B cell (primary cell): ENCODE measurements around the gene MRPL54. TPM values are rescaled to one million over a fixed set of nuclear protein-coding genes. Genes with fewer than 3 reads are reported as not detected.

ENCODE experiments used
- ATAC-seq: fragments of 200-7000 bp; cut with Tn5 transposase; one replicate; pipeline ENCODE4 v1.10.0; 2021; ENCODE audit warnings: low read depth, mild to moderate bottlenecking, moderate number of reproducible peaks, moderate library complexity
- CTCF ChIA-PET: fragments of 350-600 bp; sonication (Branson Sonifier 250); formaldehyde crosslinking; loops from one replicate; lab custom pipeline; 2021; ENCODE audit warnings: antibody characterized with exemption, inconsistent platforms; lab: Charles Lee
- POLR2A ChIA-PET: fragments of 350-600 bp; sonication (Branson Sonifier 250); formaldehyde crosslinking; loops from one replicate; lab custom pipeline; 2021; ENCODE audit warnings: antibody characterized with exemption; lab: Charles Lee
- DNase-seq: peaks from one replicate; pipeline ENCODE4 v3.0.0; 2013
- H2AFZ ChIP-seq: 2 replicates; pipeline ENCODE4 v1.6.1; 2012; ENCODE audit warnings: mild to moderate bottlenecking, low read depth, low read length; ENCODE audit not compliant: insufficient read depth, poor library complexity, severe bottlenecking
- H3K27ac ChIP-seq, 2 donors: 1 replicate in 1 of 2; 2 replicates in 1 of 2; pipeline ENCODE4 v1.5.1; 2012 to 2013; ENCODE audit warnings: low read length in 2 of 2, mild to moderate bottlenecking in 2 of 2, moderate library complexity in 1 of 2
- H3K27me3 ChIP-seq, 4 experiments: fragments of 200-600 bp in 1 of 4; sonication (generic) in 1 of 4; replicated peaks in 1 of 4; 1 replicate in 2 of 4; 2 replicates in 2 of 4; pipeline versions ENCODE4 v1.6.1 to v1.7.0; 2013 to 2016; ENCODE audit warnings: low read length in 3 of 4, mild to moderate bottlenecking in 2 of 4, mixed read lengths in 1 of 4, moderate library complexity in 1 of 4; ENCODE audit not compliant: insufficient read depth in 4 of 4, control insufficient read depth in 3 of 4; ENCODE audit errors: control extremely low read depth in 1 of 4
- H3K36me3 ChIP-seq, 2 experiments: replicated peaks in 1 of 2; 1 replicate in 1 of 2; 2 replicates in 1 of 2; pipeline versions ENCODE4 v1.6.1 to v1.7.1; 2013; ENCODE audit warnings: low read length in 1 of 2; ENCODE audit not compliant: insufficient read depth in 2 of 2, control insufficient read depth in 1 of 2; ENCODE audit errors: control extremely low read depth in 1 of 2, extremely low read depth in 1 of 2
- H3K4me1 ChIP-seq, 2 donors: fragments of 200-600 bp in 1 of 2; sonication (generic) in 1 of 2; 1 replicate in 1 of 2; 2 replicates in 1 of 2; pipeline versions ENCODE4 v1.5.1 to v1.6.1; 2013 to 2017; ENCODE audit warnings: low read length in 2 of 2; ENCODE audit not compliant: control insufficient read depth in 2 of 2, insufficient read depth in 2 of 2
- H3K4me2 ChIP-seq: replicated peaks from 2 replicates; pipeline ENCODE3; 2012; ENCODE audit warnings: mild to moderate bottlenecking, low read depth, low read length; ENCODE audit not compliant: poor library complexity, severe bottlenecking
- H3K4me3 ChIP-seq, 5 experiments: fragments of 200-600 bp in 1 of 5; sonication (generic) in 1 of 5; 1 replicate in 3 of 5; 2 replicates in 2 of 5; pipeline versions ENCODE4 v1.5.1 to v1.7.0; 2011 to 2016; ENCODE audit warnings: low read length in 4 of 5, mild to moderate bottlenecking in 4 of 5, low read depth in 2 of 5, control low read depth in 1 of 5, moderate library complexity in 1 of 5; ENCODE audit not compliant: insufficient read depth in 1 of 5; ENCODE audit errors: control extremely low read depth in 1 of 5, extremely low read depth in 1 of 5
- H3K79me2 ChIP-seq: fragments of 200-600 bp; sonication (generic); one replicate; pipeline ENCODE4 v1.6.0; 2016; ENCODE audit warnings: low read length; ENCODE audit not compliant: control insufficient read depth, insufficient read depth
- H3K9ac ChIP-seq: fragments of 200-600 bp; sonication (generic); 2 replicates; pipeline ENCODE4 v1.6.1; 2017; ENCODE audit warnings: mild to moderate bottlenecking, low read length, moderate library complexity
- H3K9me3 ChIP-seq, 3 donors: one replicate each; pipeline versions ENCODE4 v1.6.1 to v1.7.1; 2013; ENCODE audit warnings: low read length in 2 of 3; ENCODE audit not compliant: control insufficient read depth in 2 of 3, insufficient read depth in 1 of 3; ENCODE audit errors: control extremely low read depth in 1 of 3
- H4K20me1 ChIP-seq: 2 replicates; pipeline ENCODE4 v1.6.0; 2012; ENCODE audit warnings: mild to moderate bottlenecking, low read length; ENCODE audit not compliant: insufficient read depth, control insufficient read depth, poor library complexity, severe bottlenecking
- H3K27ac Mint-ChIP-seq: one replicate; pipeline ENCODE4 v1.8.0; 2021; ENCODE audit warnings: mixed read lengths
- H3K27me3 Mint-ChIP-seq: one replicate; pipeline ENCODE4 v1.8.0; 2021; ENCODE audit warnings: mixed read lengths
- H3K4me1 Mint-ChIP-seq: one replicate; pipeline ENCODE4 v1.8.0; 2021; ENCODE audit warnings: mixed read lengths
- H3K4me3 Mint-ChIP-seq: one replicate; pipeline ENCODE4 v1.8.0; 2021; ENCODE audit warnings: mixed read lengths
- H3K9me3 Mint-ChIP-seq: one replicate; pipeline ENCODE4 v1.8.0; 2022; ENCODE audit warnings: mixed read lengths; ENCODE audit not compliant: insufficient read depth
- EZH2 ChIP-seq: IDR thresholded peaks from 2 replicates; pipeline ENCODE4 v1.6.1; 2012; ENCODE audit warnings: borderline replicate concordance, low read depth, mild to moderate bottlenecking, moderate library complexity, low read length; ENCODE audit not compliant: insufficient read depth, poor library complexity, severe bottlenecking
- WGBS: methylation state at CpG from one replicate; pipeline ENCODE4 v1.1.5; 2013; ENCODE audit warnings: missing lambda C conversion rate; ENCODE audit not compliant: insufficient coverage; 5-methylcytosine and 5-hydroxymethylcytosine counted together
- intact Hi-C: fragments of 100-400 bp; cut with micrococcal nuclease; formaldehyde crosslinking; loops from one replicate; pipeline ENCODE4 v1.10.0; 2022
- polyA plus RNA-seq: library from polyadenylated mRNA; depleted of rRNA; stranded (reverse); fragments of >200 nt; gene quantifications from 2 replicates; pipeline ENCODE4 v1.2.3, GENCODE V29; 2012
- total RNA-seq, 2 donors: library from RNA; stranded (reverse); fragments of 120-200 nt in 1 of 2; gene quantifications; 1 replicate in 1 of 2; 2 replicates in 1 of 2; pipeline versions ENCODE4 v1.2.3 to v1.2.4, GENCODE V29; 2013 to 2022
- TF ChIP-seq, protein P1 (sequence below): fragments of 200-600 bp; IDR thresholded peaks from one replicate; pipeline ENCODE4 v1.8.0; 2022; ENCODE audit warnings: antibody characterized with exemption, mild to moderate bottlenecking

The MRPL54 gene
- total and polyA plus RNA-seq, 2 donors (not counting 1 experiment from before 2014, with no cell fraction given) = 54.3 to 75.1 TPM

DNA sequence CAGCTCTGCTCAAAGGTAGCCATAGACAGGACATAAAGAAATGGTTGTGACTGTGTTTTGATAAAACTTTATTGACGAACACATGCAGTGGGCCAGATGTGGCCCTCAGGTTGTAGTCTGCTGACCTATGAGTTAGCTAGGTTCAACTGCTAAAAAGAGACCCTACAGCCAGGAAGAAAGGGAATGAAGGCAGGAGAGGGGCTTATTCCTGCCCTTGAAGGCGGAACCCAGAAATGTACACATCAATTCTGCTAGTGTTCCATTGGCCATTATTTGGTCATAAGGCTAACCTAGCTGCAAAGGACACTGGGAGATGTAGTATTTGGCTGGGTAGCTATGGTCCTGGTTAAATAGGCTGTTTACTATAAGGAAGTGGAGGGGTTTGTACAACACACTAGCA lies 19.0 kb upstream of the MRPL54 start:
- Histone ChIP-seq H3K4me3 (no peak overlapping the region), H3K4me1 (no peaks in the 10 kb centered on the region), H3K27ac (no peak overlapping the region), H3K79me2 (no peaks in the 10 kb centered on the region), H3K9ac (no peak overlapping the region), H3K27me3 (no peaks in the 10 kb centered on the region), H3K4me2 (no peak overlapping the region), H3K9me3 (no peaks in the 10 kb centered on the region), H3K36me3 (no peaks in the 10 kb centered on the region), H2AFZ (no peak overlapping the region), H4K20me1 (no peaks in the 10 kb centered on the region)
- intact Hi-C loops = no loop called here
- no peak overlapping the region for H3K4me3 Mint-ChIP-seq
- TF ChIP-seq, protein P1, sequence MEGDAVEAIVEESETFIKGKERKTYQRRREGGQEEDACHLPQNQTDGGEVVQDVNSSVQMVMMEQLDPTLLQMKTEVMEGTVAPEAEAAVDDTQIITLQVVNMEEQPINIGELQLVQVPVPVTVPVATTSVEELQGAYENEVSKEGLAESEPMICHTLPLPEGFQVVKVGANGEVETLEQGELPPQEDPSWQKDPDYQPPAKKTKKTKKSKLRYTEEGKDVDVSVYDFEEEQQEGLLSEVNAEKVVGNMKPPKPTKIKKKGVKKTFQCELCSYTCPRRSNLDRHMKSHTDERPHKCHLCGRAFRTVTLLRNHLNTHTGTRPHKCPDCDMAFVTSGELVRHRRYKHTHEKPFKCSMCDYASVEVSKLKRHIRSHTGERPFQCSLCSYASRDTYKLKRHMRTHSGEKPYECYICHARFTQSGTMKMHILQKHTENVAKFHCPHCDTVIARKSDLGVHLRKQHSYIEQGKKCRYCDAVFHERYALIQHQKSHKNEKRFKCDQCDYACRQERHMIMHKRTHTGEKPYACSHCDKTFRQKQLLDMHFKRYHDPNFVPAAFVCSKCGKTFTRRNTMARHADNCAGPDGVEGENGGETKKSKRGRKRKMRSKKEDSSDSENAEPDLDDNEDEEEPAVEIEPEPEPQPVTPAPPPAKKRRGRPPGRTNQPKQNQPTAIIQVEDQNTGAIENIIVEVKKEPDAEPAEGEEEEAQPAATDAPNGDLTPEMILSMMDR = no peak
- no peak for TF ChIP-seq EZH2
- ChIA-PET POLR2A (interaction anchor here (0.6 kb wide), 1 partner anchor 10 kb away, joined by 5 read pairs; no protein-coding TSS in a partner anchor), CTCF (no interaction called here)
- H3K4me1 Mint-ChIP-seq = no peaks in the 10 kb centered on the region
- H3K9me3 Mint-ChIP-seq = no peaks in the 10 kb centered on the region
- WGBS = 88% methylated on average over 1 of the region's 2 CpGs
- H3K27ac Mint-ChIP-seq = no peak overlapping the region
- H3K27me3 Mint-ChIP-seq = no peaks in the 10 kb centered on the region
- peak; percentile 24 for ATAC-seq
- no peak for DNase-seq

- no peak for DNase-seq
- Histone ChIP-seq H3K4me2 (no peak overlapping the region), H3K27ac (no peak overlapping the region), H3K4me1 (no peaks in the 10 kb centered on the region), H3K79me2 (no peaks in the 10 kb centered on the region), H3K4me3 (no peak overlapping the region), H3K9ac (no peak overlapping the region), H3K36me3 (peaks cover 1 to 10% of the 10 kb centered on the region in 2 experiments), H2AFZ (no peak overlapping the region), H3K27me3 (no peaks in the 10 kb centered on the region), H4K20me1 (peaks cover 6% of the 10 kb centered on the region), H3K9me3 (peaks cover 0 to 6% (median 0%) of the 10 kb centered on the region in 3 donors)
- H3K4me3 Mint-ChIP-seq = no peak overlapping the region
- POLR2A ChIA-PET = no interaction called here
- H3K27ac Mint-ChIP-seq = no peak overlapping the region
- TF ChIP-seq EZH2 = no peak
- TF ChIP-seq, protein P1 = no peak
- H3K4me1 Mint-ChIP-seq = no peaks in the 10 kb centered on the region
- no peaks in the 10 kb centered on the region for H3K9me3 Mint-ChIP-seq
- no peak for ATAC-seq
- intact Hi-C loops = no loop called here
- CTCF ChIA-PET = no interaction called here
- 99% methylated on average over 6 of the region's 8 CpGs for WGBS
- no peaks in the 10 kb centered on the region for H3K27me3 Mint-ChIP-seq
Measured at GRCh38 chr19:3745363-3746045, 17.0 kb upstream of the MRPL54 start.
